Transverse colon (tissue), 3 donors: Measurements from ENCODE around the gene RHOBTB1.

Experiments
- CTCF ChIP-seq, 5 experiments: fragments of 200-600 bp in 3 of 5; fragments of 450-650 bp in 2 of 5; sonication (generic) in 3 of 5; IDR thresholded peaks; 1 replicate in 2 of 5; 2 replicates in 3 of 5; pipeline ENCODE4 v1.5.1; 2016 to 2017; ENCODE audit warnings: antibody characterized with exemption in 5 of 5, inconsistent platforms in 3 of 5, mild to moderate bottlenecking in 2 of 5, moderate library complexity in 1 of 5
- POLR2A ChIP-seq: fragments of 450-650 bp; IDR thresholded peaks from one replicate; pipeline ENCODE4 v1.6.1; 2016; ENCODE audit warnings: antibody characterized with exemption, mild to moderate bottlenecking, moderate library complexity

GRCh38 chr10:60975716-60976115, 31.7 kb upstream of the RHOBTB1 start:
- no peak for TF ChIP-seq CTCF (IDR thresholded peaks at IDR 0.05)
- TF ChIP-seq POLR2A, result no peak
